ENCODE measurements around the gene TXLNB.

TXLNB gene

DNA sequence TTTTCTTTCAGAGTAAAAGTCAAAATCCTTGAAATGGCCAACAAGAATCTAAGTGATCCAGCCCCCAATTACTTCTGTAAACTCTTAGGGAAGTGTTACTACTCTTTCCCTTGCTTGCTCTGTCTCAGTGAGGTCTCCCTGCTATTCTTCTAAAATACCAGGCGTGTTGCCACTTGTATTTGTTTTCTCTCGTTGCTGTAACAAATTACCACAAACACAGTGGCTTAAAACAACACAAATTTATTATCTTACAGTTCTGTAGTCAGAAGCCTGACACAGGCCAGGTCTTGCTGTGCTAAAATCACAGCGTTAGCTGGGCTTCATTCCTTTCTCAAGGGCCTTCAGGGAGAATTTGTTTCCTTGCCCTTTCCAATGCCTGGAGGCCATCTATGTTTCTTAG, 97.1 kb downstream of the TXLNB start:
- ATAC-seq (ENCODE audit: low read depth) (peak; percentile 27; the same call in 1 of the 3 replicates), DNase-seq (ENCODE audit: low spot score) (no peak)
- Histone ChIP-seq H3K27ac (ENCODE audit: poor library complexity, severe bottlenecking) (no peak overlapping the region), H3K4me3 (ENCODE audit: severe bottlenecking) (no peak overlapping the region), H3K4me1 (ENCODE audit: insufficient read depth, poor library complexity, severe bottlenecking) (no peaks in the 10 kb centered on the region), H3K9me3 (ENCODE audit: severe bottlenecking) (no peaks in the 10 kb centered on the region), H3K27me3 (ENCODE audit: insufficient read depth, poor library complexity, severe bottlenecking) (no peaks in the 10 kb centered on the region), H3K36me3 (ENCODE audit: low read depth) (no peaks in the 10 kb centered on the region)
- TF ChIP-seq, protein P1, sequence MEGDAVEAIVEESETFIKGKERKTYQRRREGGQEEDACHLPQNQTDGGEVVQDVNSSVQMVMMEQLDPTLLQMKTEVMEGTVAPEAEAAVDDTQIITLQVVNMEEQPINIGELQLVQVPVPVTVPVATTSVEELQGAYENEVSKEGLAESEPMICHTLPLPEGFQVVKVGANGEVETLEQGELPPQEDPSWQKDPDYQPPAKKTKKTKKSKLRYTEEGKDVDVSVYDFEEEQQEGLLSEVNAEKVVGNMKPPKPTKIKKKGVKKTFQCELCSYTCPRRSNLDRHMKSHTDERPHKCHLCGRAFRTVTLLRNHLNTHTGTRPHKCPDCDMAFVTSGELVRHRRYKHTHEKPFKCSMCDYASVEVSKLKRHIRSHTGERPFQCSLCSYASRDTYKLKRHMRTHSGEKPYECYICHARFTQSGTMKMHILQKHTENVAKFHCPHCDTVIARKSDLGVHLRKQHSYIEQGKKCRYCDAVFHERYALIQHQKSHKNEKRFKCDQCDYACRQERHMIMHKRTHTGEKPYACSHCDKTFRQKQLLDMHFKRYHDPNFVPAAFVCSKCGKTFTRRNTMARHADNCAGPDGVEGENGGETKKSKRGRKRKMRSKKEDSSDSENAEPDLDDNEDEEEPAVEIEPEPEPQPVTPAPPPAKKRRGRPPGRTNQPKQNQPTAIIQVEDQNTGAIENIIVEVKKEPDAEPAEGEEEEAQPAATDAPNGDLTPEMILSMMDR (IDR thresholded peaks at IDR 0.05; ENCODE audit: poor library complexity, severe bottlenecking): no peak
